Body of pancreas (tissue), 4 donors: Measurements from ENCODE around the gene PMEL.

Experiments used
- CTCF ChIP-seq, 7 experiments: fragments of 450-650 bp in 4 of 7; fragments of 200-600 bp in 3 of 7; sonication (generic) in 3 of 7; IDR thresholded peaks; one replicate each; pipeline ENCODE4 v1.5.1; 2016 to 2019; ENCODE audit warnings: antibody characterized with exemption in 7 of 7
- POLR2A ChIP-seq, 3 donors: fragments of 450-650 bp; IDR thresholded peaks; one replicate each; pipeline ENCODE4 v1.6.1; 2016; ENCODE audit warnings: antibody characterized with exemption in 3 of 3, mild to moderate bottlenecking in 2 of 3

- no peak for TF ChIP-seq CTCF (IDR thresholded peaks at IDR 0.05)
- no peak for TF ChIP-seq POLR2A (IDR thresholded peaks at IDR 0.05)
These were observed 16.6 kb upstream of the PMEL start for GRCh38 chr12:55982319-55982936.
